ENCODE results near the gene SCN4A.

SCN4A gene

DNA sequence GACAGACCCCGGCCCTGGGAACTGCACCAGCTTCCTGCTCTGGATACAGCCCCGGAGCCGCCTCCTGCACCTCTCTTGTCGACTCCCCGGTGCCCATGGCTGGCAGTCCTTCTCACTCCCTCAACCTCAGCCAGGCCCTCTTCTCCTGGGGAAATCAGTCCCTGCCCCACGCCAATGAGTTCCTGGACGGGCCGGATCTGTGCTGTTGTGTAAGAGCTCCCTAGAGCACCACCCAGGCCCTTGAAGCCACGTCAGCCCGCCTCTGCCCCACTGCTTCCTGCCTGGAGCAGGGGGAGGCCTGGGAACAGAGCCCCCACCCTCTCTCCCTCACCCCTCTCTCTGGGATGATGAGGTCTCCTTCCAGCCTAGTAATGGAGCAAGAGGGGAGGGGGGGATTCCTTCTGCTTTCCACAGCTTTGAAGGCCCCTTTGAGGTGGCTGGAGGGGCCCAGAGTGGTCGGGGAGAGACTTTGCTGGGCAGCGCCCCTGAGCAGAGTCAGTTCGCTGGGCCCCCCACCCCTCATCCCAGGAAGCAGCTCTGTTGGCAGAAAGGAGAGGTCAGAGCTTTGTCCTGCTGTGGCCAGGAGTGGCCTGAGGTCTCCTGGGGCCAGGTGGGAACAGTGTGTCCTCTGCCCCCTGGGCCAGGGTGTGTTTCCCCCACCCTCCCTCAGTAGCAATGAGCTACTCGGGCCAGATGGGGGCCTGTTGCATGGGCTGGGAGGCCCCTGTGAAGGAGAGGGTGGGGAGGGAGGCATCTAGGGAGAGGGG is 29.2 kb upstream of the SCN4A start:
- no peak for DNase-seq

DNA sequence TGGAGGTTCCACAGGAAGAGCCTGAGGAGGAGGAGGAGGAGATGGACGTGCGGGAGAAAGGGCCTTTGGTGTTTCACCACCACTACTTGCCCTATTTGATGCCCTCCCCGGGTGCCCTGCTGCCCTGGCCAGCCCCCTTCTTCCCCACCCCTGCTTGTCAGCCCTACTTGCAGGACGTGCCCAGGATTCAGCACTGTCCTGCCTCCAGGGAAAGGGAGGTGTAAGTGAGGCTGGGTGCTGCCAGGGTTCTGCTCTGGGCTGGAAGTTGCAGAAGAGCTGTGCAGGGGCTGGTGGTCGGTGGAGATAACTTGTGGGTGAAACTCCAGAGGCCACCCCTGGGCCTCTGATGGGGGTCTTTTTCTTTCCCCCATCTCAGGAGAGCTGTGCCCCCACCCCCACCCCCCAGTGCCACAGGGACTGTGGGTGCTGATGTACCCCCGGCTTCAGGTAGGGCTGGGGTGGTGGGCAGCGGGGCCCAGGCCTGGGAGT is 28.4 kb upstream of the SCN4A start:
- no peak for DNase-seq

GRCh38 chr17:63999680-64000531 is 27.2 kb upstream of the SCN4A start:
- no peak for DNase-seq

DNA sequence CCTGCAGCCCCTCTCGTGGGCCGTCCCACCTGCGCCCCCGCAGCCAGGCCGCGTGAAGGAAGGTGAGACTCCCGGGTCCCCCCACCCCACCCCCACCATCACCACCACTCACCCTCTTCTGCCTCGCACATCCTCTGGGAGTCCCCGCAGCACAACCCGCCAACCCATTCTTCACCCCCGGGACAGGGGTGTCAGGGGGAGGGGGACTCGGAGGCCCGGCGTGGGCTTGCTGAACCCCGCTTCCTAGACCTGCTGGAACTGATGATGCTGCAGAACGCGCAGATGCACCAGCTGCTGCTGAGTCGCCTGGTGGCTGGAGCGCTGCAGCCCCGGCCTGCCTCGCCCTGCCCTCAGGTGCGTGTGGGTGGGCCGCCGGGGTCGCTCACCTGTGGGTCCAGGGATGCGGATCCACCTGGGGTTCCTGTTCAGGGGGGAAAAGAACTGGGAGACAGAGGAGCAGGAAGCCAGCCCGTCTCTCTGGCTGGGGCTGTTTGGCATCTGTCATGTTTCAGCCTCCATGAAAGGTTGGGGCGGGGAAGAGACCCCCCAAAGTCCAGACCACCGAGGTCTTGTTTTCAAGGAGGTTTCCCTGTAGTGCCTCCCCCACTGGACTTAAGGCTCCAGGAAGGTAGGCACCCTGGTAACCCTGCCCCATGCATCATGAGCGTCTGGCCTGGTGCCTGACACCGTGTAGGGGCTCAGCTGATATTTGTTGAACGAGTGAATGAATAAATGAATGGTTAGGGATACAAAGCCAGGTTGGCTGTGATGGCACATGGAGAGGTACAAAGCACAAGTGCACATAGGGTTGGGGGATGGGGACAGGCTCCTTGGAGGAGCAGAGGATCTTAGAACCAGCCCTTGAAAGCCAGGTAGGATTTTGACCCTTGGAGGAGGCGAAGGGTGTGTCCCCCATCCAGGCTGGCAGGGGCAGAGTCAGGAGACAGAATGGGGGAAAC is 26.3 kb upstream of the SCN4A start:
- DNase-seq, result no peak

DNA sequence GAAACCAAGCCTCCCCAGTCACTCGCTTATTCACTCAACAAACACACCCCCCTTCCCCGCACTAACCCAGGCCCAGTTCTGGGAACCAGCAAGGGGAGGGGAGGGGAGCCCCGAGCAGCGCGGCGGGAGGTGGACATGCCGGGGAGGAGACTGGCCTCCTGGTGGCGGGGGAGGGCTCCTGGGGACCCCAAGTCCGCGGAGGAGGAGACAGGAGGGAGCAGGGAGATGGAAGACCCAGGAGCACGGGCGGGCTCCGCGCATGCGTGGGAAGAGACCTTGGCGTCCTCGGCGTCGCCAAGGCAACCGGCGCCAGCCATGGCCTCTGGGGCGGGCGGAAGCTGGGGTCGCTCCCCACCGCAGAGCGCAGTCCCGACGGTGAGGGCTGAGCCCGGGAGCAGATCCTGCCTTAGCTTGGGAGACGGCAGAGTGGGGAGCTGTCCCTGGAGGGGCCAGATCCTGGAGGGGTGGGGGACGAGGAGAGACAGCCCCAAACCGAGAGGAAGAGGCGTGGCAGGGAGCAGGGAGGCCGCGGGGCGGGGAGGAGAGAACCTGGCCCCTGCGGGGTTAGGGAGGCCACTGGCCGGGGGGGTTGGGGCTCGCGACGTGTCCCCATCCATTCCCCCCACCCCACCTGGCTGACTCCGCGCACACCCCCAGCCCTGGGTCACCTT is 25.5 kb upstream of the SCN4A start, which contains the start of gene PRR29:
PRR29 (plus strand) TSS at position 302 of the 671 bp plus-strand sequence; CDS start at position 316, 14 bp downstream.
- peak; percentile 2 for DNase-seq

DNA sequence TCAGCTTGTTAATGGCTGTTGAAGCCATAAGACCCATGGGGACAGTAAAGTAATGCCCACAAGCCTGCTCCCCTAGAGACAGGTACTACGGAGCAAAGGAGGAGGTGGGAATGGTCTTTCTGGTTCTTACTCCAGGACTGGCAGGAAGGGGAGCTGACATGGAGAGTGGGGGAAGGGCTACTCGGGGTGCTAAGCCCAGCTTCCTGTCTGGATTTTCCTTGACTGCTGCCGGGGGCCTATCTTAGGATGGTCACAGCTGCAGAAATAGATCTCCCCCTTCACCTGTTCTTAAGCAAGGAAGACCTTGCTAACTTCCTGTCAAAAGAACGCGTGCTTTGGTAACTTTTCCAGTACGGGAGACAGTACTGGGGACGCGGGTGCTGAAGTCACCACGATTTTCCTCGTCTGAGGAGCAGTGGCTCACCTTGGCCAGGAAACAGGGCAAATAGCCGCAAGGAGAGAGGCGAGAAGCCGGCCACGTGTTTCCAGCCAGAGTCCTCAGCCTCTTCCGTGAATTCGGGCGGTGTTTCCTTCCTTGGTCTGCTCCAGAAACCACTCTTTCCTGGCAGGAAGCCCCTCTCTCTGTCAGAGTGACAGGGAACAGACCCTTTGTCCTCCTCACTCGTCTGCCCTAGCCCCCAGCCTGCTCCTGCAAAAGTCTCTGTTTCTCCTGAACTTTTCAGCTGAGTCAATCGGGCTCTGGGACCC is 24.8 kb upstream of the SCN4A start:
- no peak for DNase-seq

DNA sequence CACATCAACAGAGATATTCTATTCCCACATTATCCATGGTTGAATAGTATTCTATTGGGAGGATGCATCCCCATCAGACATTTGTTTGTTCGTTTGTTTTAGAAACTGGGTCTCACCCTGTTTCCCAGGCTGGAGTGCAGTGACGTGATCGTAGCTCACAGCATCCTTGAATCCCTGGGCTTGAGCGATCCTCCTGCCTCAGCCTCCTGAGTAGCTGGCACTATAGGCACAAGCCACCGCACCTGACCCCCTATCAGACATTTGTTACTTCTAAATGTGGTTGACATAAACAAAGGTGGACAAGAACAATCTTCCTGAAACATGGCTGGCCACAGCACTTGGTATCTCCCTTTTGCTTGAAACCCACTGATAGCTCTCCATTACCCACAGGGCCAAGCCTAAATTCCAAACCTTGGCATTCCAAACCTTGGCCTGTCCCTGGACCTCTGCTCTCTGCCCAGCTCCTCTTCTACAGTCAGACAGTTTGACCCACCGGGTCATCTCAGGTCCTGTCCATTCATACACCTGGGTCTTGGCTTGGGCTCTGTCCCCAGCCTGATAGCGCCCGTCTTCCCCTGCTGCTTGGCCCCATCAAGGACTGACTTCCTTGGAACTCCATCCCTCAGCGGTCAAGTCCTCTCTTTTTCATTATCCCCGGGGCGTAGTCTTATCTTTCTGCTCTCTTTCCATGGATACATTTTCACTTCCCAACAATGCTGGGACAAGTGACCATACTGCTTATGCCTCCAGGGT is 23.9 kb upstream of the SCN4A start:
- no peak for DNase-seq

DNA sequence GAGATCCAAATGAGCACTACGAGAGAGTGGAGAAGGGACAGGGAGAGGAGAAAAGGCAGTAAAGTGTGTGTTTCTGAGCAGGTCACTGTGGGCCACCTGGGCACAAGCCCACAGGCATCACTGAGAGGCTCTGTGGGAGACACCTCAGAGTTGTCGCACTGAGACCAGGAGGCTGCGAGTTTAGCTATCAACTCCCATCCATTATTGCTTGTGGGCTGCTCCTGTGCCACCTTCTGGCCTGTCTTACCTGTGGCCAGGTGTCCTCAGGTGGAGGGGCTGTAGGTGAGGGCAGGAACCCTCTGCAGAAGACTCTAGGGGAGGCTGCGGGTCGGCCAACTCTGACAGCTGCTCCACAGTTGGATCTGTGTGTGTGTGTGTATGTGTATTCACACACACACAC is 22.9 kb upstream of the SCN4A start:
- no peak for DNase-seq

- no peak for DNase-seq
These were observed 20.8 kb upstream of the SCN4A start for GRCh38 chr17:63993368-63993985.

GRCh38 chr17:63991611-63992010 is 18.9 kb upstream of the SCN4A start:
- no peak for DNase-seq

DNA sequence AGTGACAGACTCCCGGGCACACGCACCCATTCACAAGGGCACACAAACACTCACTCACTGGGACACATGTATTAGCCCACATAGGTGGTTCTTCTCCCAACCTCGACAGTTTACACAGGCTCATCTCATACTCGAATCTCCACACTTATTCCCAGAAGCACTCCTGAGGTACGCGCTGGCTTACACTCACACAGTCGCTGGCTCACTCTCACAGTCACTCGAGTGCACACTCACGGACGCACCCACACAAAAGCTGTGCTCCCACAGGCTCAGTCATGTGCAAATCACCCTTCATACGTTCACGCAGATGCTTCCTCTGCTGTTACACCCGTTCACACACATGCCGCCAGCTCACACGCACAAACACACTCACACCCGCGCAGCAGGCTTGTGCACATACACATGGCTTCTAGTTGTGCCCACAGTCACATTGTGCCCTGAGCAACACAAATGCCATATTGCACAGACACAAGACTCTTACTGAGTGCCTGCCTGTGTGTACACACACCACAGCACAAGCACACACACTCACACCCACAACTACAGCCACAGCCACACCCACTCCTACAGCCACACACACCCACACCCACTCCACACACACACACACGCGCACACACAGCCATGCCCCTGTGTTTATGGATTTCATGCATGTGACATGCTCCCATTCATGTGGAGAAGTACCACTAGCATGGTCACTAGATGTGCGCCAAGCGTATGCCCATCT is 17.1 kb upstream of the SCN4A start:
- DNase-seq, result no peak

GRCh38 chr17:63988741-63989621 is 16.3 kb upstream of the SCN4A start:
- DNase-seq, result no peak

DNA sequence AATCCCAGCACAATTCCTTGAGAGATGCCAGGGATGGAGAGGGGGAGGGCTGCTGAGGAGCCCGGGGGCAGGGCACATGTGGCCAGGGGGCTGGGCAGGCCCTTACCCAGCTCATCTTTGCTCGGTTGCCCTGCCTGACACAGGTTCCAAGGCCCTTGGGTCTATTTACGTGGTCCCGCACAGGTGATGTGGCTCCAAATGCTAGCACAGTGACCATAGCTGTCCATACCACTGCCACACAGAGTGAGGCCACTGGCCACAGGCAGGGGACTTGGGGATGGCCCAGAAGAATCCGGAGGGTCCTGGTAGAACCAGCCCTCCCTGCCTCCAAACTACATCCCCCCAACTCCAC is 15.4 kb upstream of the SCN4A start:
- no peak for DNase-seq

- no peak for DNase-seq
These were observed 14.8 kb upstream of the SCN4A start for GRCh38 chr17:63987221-63988126.

DNA sequence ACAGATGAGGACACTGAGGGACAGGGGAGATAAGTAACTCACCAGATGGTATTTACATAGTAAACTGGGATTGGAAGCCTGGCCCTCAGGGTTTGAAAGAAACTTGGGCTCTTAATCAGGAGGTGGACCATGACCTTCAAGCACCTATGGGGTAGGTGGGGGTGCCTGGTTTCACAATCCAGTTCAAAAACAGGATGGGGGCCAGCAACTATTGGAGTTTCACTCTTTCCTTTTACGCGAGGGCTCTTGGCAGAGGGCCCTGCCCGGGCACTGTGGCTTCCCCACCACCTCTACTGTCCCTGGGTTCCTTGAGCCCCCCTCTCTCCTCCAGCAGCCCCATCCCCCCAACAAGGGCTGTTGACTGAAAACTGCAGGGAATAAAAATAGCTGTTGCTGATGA is 14.1 kb upstream of the SCN4A start:
- DNase-seq, result no peak

GRCh38 chr17:63985387-63986140 is 12.8 kb upstream of the SCN4A start:
- DNase-seq, result no peak

Data from NCI-H524 treated with DMSO at 0.1 percent for 48 hours (cell line).